ENCODE results near the gene IGSF9B.

Gene IGSF9B

DNA sequence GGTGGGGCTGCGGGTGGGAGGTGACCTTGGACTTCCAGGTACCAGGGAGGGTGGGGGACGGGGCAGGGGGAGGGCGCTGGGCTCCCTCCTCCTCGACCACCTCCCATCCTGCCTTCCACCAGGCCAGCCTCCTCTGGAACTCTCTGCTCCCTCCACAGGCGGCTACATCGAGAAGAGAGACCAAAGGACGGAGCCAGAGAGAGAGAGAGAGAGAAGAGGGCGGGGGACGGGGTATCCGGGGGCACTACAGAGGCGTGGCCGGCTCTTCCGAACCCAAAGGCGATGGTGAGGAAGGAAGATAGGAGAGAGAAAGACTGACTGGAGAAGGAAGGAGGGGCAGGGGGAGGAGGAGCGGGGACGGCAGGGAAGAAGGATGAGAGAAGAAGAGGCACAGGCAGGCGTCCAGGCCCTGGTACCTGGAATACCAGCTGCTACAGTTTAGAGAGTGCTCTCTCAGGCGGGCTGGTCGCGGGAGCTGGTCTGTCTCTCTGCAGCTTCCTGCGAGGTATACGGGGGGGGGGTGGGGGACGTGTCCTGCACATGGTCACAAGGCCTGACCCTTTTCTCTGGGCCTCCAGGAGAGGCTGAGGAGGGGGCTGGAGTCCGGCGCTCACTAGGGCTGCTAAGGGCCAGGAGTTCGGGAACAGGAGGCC lies 38.0 kb downstream of the IGSF9B start:
- DNase-seq = no peak

DNA sequence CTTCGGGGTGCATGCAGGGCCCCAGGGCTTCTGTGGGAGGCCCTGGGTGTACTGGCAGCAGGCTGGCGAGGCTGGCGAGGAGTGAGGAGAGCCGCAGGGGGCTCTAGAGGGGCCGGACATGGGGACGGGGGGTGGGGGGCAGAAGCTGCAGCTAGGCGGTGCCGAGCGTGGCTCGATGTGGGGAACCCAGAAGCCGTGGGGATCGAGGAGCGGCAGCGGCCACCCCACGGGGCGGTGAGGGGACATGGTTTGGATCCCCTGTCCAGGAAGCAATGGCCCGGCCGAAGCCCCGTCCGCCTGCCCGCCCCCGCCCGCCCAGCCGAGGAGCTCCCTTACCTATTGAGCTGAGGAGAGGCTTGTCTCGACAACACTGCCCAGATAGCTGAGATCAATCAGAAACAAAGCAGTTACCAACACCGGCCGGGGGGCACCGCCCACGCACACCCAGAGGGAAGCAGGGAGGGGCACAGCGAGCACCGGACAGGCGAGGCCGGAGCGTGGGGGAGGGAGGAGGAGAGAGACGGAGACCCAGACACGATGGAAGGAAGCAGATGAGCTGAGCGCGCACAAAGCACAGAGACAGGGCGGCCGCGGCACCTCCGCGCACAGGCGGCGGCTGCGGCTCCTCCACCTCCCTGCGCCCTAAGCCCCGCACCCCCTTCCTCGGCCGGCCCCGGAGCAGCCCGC lies 38.7 kb downstream of the IGSF9B start:
- no peak for DNase-seq

DNA sequence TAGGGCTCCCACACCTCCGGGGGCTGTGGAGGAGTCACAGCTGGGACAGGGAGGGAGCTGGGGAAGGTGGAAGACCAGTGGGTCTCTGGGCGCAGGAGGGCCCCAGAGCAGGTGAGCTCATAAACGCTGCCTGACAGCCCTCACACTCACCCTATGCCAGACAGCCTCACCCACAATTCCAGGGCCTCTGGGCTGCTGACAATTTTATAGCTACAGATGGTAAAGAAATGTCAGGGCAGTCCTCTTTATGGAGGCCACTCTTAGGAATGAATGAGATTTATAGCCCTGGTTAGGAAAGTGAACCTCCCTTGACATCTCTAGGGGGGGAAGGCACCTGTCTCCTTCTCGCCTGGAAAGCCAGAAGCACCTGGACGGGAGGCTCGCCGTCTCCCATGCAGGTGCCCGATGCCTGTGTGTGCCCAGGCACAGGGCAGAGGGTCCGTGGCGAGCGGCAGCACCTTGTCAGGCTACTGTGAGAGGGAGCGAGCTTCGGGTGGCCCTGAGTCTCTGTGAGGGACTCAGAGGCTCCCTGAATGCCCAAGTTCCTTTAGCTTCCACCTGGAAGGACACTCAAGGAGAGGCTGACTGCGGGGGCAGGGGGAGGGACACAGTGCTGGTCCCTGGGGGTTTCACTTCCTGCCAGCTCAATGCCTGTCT lies 39.9 kb downstream of the IGSF9B start:
- DNase-seq = no peak

DNA sequence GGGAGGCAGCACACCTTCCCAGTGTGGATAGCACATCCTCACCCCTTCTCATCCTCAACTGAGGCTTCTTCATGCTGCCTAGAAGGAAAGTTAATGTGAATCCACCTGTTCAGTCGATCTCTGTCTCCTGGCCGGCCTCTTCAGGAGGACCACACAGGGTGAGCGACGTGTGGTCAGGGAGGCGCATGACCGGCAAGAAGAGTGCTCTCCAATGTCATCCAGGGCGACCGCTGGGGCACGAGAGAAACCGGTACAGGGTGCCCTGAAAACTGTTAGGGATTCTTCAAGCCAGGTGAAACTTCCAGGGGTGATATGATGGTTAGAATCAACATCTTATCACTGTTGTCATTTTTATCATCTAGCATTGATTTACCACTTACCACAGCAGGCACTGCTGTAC lies 43.0 kb downstream of the IGSF9B start:
- no peak for DNase-seq

DNA sequence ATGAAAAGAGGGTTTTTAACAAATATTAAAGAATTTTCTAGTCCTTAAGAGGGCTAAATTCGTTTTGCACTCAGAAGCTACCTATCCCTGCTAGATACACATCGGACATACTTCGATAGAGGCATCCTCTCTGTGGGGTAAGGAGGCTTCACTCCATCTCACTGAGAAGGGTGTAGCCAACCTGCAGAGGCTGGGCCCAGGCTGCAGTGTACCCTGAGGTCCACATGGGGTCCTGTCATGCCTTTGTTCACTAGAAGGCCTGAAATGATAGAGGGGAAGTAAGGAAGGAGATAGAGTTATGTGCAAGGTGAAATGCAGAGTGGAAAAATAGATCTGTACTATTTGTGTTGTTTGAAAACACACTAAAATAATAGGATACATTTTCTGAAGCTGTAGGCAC lies 45.6 kb downstream of the IGSF9B start:
- no peak for DNase-seq

DNA sequence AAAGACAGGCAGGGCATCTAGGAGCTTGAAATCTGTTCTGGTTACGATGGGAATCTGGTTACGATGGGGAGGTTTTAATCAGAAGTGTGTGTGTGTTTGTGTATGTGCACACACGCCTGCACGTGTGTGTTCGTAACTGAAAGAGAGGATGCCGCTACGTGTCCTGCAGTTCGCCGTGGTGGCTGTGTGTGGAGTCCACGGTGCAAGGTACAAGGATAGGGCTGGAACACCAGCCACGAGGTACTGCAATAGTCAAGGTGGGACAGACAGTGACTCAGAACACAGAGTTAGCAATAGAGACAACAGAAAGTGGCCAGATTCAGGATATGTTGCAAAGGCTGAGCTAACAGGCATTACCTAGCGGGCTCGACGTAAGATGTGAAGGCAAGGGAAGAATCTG lies 46.7 kb downstream of the IGSF9B start:
- no peak for DNase-seq

DNA sequence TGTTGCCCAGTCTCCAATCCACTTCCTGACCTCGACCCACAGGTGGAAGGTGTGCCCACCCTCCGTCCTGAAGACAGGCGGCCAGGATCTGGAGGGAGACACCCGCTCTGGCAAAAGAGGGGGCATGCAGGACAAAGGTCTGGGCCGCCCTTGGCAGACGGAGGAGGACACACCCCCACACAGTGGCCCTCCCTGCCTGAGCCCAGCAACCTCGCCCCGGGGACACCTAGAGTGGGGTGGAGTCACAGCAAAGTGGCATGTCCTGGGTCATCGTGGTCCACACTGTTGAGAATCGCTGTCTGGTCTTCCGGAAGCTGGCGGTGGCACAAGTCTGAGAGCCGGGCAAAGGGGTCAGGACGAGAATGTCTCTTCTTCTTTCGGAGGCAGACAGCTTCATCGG lies 47.9 kb downstream of the IGSF9B start:
- DNase-seq = no peak

DNA sequence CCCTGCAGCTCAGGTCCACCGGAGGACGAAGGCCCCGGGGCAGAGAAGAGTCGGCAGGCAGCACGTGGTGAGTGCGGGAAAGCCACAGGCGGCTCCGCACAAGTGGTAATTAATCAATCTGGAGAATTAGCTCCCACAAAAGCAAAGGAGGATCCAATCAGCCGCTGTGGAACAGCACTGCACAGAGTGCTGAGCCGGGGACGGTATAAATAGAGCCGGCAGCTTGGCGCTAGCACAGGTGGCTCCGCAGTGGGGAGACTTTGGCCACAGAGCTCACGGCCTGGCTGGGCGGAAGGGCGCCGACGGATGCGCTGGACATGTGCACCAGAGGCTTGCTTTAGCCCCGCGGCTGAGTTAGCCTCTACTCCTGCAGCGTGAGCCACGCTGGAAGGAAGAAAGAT lies 48.9 kb downstream of the IGSF9B start:
- peak; percentile 17 for DNase-seq

DNA sequence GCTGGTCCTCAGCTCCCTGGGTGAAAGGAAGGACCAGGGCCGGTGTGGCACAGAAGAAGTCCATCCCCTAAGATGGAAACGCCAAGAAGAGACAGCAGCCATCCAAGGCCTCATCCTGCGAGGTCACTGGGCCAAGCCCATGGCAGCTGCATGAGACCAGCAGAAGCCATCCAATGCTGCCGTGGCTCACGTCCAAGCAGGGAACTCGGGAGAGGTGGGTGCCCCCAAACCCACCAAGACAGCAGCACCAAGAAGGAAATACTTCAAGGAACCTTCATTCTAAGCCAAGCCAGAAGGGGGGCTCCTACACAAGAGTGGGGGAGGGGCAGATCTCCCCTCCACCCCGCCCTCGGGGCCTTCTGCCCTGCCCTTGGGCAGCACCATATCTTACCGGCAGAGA lies 49.6 kb downstream of the IGSF9B start:
- DNase-seq = no peak

DNA sequence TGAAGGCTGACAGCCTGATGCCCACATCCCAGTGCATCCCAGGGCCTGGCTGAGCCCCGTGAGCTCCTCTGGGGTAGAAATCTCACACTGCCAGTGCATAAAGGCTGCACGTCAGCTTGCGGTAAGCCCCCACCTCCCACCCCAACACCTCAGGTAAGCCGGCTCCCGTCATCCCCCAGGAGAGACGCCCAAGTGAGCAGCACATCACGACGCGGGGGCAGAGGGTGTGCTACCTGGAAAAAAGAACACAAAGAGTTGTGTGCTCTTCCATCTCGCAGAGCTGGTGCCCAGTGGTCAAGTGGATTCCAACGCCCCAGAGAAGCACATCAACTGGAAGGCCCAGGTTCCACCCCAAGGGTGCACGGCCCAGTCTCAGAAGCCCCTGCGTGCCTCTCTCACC lies 50.0 kb downstream of the IGSF9B start:
- no peak for DNase-seq

DNA sequence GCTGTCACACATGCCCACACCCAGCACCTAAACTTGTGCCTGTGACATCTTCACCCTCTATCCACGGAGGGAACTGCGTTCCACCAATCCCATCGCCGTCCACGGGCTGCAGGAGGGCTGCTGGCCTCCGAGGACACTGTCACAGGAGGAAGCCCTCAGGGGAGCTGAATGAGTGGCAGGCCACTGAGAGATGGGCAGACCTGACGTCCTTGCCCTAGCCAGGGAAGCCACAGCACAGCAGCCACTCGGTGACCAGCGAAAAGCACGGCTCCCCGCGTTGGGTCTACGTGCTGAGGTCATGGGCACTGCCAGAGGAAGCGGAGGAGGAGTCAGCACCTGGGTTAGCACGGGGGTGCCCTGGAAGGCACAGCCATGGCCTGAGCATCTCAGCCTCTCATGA lies 50.5 kb downstream of the IGSF9B start:
- no peak for DNase-seq

DNA sequence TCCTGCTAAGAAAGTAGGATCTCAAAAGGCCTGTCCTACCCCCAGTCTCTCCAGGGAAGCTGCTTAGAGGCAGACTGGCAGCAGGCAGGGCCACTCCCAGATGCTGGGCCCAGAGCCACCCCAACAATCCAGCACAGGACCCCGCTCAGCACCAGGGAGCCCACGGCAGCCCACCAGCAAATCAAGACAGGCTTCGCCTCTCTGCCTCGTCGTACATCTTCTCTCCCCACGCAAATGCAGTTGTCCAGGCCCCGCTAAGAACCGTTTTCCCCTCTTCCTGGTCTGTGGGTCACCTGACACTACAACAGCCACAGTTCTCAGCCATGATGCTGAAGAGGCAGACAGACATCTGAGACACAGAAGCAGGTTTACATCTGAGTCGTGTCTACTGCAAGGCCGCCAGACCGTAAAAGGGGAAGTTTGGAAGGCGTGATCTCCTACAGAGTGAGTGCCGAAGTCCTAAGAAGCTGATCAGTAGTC lies 51.1 kb downstream of the IGSF9B start:
- DNase-seq = no peak

DNA sequence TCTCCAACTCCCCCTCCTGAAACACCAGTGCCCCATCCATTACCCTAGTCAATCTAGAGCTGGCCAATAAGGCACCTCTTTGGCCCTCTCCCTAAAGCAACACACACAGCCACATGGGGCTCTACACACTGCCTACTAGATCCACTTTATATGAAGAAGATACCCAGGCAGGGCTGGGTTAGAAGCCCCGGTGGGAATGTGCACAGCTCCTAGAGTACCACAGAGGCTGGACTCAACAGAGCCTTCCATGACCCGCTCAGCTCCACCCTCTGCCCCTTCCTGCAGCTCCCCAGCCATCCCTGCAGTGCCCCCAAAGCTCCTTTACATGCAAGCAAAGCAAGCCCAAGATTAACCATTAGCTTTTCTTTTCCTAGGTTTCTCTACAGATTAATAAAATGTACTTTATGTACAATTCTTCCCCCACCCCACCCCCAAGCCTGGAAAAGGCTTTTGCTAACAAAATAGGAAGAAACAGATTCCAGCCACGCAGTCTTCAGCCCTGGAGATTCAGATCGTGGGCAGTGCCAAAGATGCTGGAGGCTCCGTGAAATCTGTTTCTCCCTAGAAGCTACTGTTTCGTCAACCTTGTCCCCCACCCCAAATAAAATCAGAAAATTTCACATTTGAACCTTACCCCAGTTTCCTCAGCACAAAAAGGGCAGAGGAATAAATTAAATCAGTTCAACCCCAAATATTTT lies 51.8 kb downstream of the IGSF9B start:
- DNase-seq = no peak

DNA sequence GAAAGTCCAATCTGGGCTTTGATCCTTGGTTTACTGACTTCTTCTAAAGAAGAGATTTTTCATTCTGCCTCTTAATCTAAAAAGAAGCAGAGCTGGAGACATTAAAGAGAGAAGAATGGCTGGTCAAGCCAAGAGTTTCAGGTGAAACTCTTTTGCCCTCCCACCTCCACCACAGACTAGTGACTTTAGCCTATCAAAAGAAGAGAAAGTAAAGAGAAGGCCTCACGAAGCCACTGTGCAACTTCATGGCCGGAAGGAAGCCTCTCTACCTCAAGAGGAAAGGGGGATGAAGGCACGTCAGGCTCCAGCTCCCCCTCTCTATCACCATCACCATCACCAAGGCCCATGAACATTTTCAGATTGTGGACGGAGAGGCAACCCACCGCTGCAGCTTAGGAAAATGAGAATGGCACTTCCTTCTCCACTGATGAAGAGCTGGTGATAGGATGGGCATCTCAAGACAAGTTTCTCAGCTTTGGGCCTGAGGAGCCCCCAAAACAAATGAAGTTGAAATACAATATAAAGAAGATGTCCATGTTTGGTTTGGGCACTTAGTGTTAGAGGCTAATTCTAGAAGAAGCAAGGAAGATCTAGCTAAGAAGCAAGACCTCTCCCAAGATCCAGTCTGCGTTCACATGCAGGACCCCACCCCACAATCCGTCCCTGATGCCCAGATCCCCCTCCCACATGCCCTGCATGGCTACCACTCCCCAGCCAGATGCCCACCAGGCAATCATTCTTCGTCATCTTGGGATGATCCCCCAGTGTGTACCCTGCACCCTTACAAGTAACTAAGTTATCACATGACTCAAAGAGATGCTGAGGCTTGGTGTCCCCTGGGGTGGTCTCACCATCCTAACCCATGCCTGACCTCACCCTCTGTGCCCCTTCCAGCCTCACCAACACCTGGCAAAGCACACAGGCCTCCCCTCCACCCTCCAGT lies 52.6 kb downstream of the IGSF9B start:
- DNase-seq = no peak

DNA sequence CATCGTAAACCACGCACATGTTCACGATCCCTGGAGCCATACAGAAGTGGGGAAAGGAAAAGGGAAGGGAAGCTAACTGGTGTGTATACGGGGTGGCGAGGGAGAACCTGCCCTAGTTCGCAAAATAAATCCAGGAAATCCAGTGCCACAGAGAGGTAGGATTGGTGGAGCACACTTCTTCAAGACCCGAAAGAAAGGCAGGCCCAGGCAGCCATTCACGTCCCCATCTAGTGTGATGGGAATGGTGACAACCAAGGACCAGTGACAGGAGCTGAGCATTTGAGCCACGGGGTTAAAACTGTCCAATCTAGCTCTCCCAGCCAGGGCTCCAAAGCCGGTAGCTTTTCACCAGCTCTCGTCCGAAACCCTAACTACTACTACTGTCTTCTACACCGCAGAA lies 53.7 kb downstream of the IGSF9B start:
- DNase-seq = no peak

DNA sequence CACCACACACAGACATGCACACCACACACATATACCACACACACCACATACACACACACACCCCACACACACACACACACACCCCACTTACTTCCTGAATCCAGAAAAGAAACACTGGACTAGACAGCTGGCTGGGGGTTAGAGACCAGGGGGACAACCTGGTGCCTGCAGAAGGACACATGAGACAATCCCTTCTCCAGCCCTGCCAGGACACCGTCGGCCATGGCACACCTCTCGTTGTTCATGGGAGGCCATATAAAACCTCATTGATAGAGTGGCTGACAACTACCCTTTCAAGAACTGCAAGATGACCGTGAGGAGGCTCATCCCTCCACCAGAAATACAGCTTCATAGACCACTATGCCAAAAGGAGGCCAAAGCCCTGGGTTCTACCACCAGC lies 54.3 kb downstream of the IGSF9B start:
- no peak for DNase-seq

DNA sequence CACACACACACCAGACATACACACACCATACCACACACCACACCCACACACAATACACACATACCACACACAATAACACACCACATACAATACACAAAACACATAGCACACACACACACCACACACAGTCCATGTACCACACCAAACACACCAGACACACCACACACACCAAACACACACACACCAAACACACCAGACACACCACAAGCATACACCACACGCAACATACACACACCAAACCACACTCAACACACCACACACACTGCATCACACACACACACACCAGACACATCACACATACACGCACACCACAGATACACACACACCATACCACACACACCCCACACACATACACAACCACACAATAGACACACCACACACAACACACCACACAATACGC lies 54.8 kb downstream of the IGSF9B start:
- no peak for DNase-seq

DNA sequence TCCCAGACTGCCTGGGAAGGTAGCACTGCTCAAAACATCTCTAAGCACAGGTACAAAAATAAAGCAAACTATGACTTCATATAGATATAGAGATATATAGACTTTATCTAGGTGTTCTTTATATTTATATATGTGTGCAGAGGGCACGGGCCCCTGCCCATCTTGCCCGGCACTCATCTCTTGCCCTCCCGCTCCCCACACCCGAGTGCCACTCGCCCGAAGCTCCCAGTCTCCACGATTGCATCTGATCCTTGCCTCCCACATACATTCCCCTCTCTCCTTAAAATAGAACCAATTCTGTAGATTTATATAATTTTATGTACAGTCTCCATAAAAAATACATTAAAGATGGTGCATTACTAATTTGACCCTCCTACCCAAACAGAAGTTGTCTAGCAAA lies 55.5 kb downstream of the IGSF9B start:
- no peak for DNase-seq

DNA sequence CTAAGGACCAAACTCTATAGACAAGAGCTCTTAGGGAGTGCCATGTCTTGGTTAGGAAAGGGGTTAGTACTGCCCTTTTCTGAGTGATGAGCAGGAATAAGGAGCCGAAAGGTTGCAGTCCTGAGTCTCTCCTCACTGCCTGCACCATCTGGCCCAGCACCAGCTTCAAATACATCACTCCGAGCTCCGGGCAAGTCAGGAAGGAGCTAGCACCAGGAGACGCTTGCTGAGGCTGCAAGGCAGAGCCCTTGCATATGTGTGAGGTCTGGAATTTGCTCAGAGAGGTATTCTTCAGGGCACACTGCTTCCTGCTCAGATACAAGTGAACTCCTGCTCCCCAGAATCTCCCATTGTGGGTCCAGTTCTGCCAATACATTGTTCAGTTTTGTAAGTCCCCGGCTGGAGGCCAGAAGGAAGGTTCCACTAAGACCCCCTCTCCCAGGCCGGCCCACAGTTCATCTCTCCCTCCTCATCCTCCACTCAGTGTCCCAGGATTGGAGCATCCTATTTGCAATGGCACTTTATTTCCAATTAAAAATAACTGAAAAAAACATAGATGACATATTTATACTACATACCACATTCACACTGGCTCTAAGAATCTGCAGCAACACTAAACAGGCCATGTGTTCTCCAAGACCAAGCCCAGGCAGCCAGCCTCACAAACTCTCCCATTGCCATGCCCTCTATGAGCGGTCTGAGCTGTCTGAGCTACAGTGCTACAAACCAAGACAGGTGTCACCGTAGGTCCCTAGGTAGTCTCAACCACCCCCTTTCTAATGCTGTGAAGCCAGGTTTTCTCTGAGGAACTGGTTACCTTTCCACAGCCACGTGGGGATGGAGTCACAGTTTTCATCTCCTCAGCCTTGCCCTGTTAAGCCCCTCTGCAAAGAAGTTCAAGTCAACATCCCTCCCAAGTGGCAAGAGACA lies 56.3 kb downstream of the IGSF9B start:
- no peak for DNase-seq

DNA sequence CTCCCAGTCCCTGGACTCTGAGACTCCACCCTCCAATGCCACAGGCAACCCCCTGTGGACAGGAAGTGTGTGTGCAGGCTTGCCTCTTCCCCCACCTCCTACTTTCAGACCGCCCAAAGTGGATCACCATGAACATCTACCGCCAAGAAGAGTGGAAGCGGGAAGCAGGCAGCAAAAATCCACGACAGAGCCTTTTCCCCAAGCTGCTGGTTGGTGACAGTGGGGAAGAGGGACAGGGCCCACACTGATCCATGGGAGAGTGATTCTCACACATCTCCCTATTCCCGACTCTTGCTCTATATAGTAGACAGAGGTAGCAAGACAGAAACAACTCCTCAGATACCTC lies 58.0 kb downstream of the IGSF9B start:
- DNase-seq = no peak

DNA sequence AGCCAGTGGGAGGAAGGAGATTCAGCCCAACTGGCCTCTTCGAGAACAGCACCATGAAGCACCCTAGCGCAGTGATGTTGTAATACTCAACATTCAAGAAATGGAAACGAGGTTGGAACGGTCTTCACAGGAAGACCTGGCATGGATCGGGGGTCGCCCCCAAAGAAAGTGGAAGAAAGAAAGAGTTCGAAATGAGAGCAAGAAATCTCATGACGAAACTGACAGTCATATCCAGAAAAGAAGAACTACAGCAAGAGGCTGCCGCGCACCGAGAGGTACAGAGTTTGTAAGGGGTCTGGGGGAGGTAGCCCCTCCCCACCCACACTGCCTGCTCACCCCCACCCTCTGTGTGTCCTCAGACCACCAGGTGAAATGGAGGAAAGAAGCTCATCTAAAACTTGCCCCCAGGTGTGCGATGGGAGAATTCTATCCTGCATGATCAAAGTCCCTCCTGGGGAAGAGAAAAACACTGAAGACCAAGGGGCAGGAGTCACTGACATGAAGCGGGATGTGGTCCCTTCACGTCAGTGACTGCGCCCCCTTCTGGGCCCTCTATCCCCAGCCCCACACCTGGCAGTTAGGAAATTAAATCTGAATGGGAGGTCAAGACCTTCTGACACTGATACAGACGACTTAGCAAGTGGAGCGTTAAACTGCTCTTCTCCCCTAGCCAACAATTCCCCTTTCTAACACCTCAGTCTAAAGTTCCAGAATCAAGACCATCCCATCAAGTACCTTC lies 58.6 kb downstream of the IGSF9B start:
- no peak for DNase-seq

Measured in NCI-H1417 treated with DMSO at 0.1 percent for 48 hours (cell line).